HUDEP-2 (cell line): ENCODE results near the gene HHAT.
"Not testable (repeated sequence)": the region's sequence is repeated elsewhere in the genome, so short reads cannot be mapped to it uniquely, and the experiment has no call there.

Experiments used
- DNase-seq, 76 experiments: peaks; one replicate each; lab custom pipeline; 2025; ENCODE audit not compliant: unreplicated experiment in 76 of 76; lab: John Stamatoyannopoulos, UW

Gene HHAT

DNA sequence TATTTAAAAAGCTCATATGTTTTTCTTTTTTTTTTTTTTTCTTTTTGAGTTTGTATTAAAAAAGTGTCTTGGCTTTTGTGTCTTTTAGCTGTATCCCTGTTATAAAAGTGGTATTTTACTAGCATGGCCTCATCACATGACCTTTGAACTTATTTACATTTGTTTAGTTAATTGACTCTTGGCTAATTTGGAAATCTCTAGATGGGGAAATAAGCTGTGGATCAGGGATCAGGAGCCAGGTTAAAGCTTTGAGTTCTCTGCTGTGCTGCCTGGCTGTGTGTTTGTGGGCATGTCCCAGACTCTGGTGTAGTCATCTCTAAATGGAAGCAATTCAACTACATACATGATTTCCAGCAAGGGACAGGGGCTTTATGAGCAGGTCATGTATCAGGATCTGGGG is 56.5 kb downstream of the HHAT start:
- DNase-seq = no peak

GRCh38 chr1:210394281-210394821 is 65.6 kb downstream of the HHAT start:
- DNase-seq = no peak

GRCh38 chr1:210396541-210396940 is 67.8 kb downstream of the HHAT start:
- DNase-seq = no peak

DNA sequence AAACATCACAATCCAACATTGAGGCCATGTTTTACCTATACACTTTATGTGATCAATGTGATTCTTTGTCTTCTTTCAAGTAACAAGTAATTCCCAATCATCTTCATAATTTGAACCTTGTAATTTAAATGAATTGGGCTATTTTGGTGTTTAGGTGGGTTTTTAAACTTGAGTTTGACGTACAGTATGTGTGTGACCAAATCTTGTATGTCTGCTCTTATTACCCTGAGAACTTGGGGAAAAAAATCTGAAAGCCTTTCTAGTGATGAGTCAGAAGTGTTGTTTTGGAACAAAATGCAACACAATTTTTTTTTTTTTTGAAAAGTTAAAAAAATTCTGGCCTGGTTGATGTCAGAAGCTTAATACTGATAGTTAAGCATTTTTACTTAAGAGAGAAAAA is 68.5 kb downstream of the HHAT start:
- no peak for DNase-seq

DNA sequence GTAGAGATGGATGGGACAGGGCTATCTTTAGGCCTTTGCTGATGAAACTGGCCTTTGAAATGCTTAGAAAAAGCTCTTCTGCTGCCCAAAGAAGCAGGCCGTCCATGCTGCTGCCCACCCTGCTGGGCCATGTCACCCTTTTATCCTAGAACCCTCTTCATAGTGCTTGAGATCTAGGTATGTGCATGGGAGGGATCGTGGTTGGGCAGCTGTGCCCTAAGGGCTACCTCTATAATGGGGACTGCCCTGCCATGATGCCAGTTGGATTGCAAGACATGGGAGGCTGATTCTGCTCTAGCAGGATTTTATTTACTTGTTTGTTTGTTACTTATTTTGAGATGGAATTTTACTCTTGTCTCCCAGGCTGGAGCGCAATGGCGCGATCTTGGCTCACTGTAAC is 69.0 kb downstream of the HHAT start:
- DNase-seq = no peak

GRCh38 chr1:210398466-210398865 is 69.8 kb downstream of the HHAT start:
- DNase-seq = no peak

GRCh38 chr1:210400043-210400840 is 71.5 kb downstream of the HHAT start:
- peak in 27 of 76 experiments; percentile 1 to 41 (median 11) for DNase-seq

DNA sequence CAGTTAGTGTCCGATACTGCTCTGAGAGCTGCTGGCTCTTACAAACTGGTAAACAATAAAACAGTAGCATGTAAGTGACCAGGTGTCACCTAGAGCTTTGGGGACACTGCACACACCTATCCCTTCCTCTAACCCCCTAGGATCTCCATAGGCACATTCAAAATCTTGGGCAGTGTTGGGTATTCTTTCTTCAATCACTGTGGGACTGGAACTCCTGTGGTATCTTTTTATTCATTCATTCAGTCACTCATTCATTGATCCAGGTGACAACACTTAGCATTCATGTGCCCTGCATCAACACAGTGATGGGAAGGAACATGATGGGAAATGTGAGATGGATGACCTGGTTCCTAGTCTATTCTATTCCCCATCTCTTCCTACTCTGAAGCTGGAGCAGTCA is 73.9 kb downstream of the HHAT start:
- DNase-seq = no peak

DNA sequence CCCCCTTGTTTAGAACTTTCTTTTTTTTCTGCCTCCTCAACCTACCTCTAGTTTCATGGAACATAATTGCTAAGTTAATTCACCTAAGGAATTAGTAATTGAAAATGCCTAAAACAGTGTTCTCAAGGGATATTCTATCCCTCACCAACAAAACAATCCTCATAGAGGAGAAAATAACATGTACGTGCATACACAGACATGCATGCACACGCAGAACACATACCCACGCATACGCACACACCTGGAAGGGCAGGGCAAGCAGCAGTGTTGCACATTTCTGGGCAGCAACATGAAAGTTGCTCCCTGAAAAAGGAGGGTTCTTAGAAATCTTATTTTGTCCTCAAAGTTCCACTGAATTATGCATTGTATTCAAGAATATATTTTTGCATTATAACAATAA is 76.6 kb downstream of the HHAT start:
- DNase-seq = no peak

GRCh38 chr1:210406341-210406740 is 77.6 kb downstream of the HHAT start:
- DNase-seq = not testable (repeated sequence)

- DNase-seq = peak in 48 of 76 experiments; percentile 1 to 59 (median 26)
Observed at GRCh38 chr1:210407207-210407886, 78.6 kb downstream of the HHAT start.

- DNase-seq = no peak
Observed at GRCh38 chr1:210407887-210408252, 79.2 kb downstream of the HHAT start.

DNA sequence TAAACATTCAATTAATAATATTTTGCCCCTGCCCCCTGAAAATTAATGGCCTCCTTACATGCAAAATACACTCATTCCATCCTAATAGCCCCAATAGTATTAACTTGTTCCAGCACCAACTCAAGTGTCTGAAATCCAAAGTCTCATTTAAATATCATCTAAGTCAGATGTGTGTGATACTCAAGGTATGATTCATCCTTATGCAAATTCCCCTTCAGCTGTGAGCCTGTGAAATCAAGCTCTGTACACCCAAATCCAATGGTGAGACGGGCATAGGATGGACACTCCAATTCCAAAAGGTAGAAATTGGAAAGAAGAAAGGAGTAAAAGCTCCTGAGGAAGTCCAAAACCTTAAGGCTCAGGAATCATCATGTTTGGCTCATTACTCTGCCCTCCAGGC is 83.5 kb downstream of the HHAT start:
- no peak for DNase-seq

DNA sequence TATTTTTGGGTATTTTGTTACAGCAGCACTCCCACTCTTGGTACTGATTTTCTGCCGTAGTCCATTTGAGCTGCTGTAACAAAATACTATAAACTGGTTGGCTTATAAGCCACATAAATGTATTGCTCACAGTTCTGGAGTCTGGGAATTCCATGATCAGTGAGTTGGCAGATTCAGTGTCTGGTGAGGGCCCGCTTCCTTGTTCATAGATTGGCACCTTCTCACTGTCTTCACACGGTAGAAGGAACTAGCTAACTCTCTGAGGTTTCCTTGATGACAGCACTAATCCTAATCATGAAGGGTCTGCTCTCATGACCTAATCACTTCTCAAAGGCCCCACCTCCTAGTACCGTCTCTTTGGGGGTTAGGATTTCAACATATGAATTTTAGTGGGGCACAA is 85.2 kb downstream of the HHAT start:
- DNase-seq = no peak

- no peak for DNase-seq
Observed at GRCh38 chr1:210415846-210416448, 87.2 kb downstream of the HHAT start.

- no peak for DNase-seq
Observed at GRCh38 chr1:210416681-210417080, 88.0 kb downstream of the HHAT start.

DNA sequence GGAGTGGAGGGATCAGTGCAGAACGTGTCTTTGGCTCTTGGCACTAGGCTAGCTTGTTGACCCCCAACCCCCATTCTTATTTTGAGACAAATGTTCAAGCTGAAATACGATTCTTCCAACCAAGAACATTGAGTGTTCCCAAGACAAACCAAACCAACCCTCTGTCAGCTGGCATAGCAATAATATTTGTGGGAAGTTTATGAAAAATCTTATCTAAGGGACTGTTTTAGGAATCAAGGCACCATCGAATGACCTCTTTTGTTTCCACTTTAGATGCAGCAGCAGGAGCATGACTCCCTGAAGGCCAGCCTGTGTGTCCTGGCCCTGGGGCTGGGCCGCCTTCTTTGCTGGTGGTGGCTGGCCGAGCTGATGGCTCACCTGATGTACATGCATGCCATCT is 89.2 kb downstream of the HHAT start:
- DNase-seq = no peak

DNA sequence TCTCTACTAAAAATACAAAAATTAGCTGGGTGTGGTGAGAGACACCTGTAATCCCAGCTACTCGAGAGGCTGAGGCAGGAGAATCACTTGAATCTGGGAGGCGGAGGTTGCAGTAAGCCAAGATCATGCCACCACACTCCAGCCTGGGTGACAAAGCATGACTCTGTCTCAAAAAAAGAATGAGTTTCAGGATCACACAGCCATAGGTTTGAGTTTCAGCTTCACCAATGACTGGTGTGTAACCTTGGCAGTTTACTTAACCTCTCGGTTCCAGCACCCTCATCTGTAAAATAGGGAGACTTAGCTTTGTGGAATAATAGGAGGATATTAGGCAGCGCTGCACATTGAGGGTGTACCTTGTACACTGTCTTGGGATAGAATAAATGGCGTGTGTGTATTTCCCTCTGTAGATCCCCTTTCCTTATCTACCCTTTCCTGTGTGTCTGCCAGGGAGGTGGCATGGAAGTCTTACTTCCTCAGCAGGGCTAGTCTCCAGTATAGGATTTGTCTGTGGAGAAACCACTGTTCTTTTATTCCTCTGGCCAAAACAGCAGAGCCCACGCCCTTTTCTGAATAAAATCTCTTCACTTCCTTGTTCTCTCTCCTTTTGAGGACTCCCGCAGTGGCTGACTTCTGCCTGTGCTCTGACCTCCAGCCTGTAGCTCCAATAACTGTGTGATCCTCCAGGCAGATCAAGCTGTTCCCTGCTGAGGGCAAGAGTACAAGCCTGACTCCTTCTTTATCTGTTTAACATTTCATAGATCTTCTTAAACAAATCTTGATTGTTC is 90.4 kb downstream of the HHAT start:
- DNase-seq = no peak

- DNase-seq = not testable (repeated sequence)
Observed at GRCh38 chr1:210426696-210427095, 98.0 kb downstream of the HHAT start.

GRCh38 chr1:210428696-210429095 is 100.0 kb downstream of the HHAT start:
- no peak for DNase-seq

- DNase-seq = no peak
Observed at GRCh38 chr1:210434223-210434622, 105.5 kb downstream of the HHAT start.
